Measurements from ENCODE around the gene PIM3. TPM values are rescaled to one million over a fixed set of nuclear protein-coding genes. Genes with fewer than 3 reads are reported as not detected.

Gene PIM3
- total RNA-seq, 4 donors from 2014 or later: 98.3 to 138 (median 119) TPM

GRCh38 chr22:49996518-49997250 lies 36.1 kb downstream of the PIM3 start:
- DNase-seq (ENCODE audit: low spot score in 2 of 2): no peak
- TF ChIP-seq EP300 (IDR thresholded peaks at IDR 0.05): no peak
- no peak for TF ChIP-seq CTCF (IDR thresholded peaks at IDR 0.05)
- TF ChIP-seq POLR2A (IDR thresholded peaks at IDR 0.05): no peak
- Histone ChIP-seq H3K27ac (no peak overlapping the region), H3K4me3 (no peak overlapping the region), H3K4me1 (peaks cover 0 to 11% (median 2%) of the 10 kb centered on the region in 4 donors), H3K27me3 (peaks cover 0 to 27% of the 10 kb centered on the region in 2 donors), H3K36me3 (no peaks in the 10 kb centered on the region), H3K9me3 (peaks cover 0 to 13% (median 0%) of the 10 kb centered on the region in 4 donors)
- WGBS, 2 donors: 81 to 85% methylated on average over 17 to 19 of the region's 19 CpGs

GRCh38 chr22:49997251-49997599 lies 36.7 kb downstream of the PIM3 start:
- H3K9me3 ChIP-seq: peaks cover 0 to 7% (median 0%) of the 10 kb centered on the region in 4 donors
- no peak for DNase-seq (ENCODE audit: low spot score in 2 of 2)
- no peak overlapping the region for H3K27ac ChIP-seq
- peaks cover 0 to 28% of the 10 kb centered on the region in 2 donors for H3K27me3 ChIP-seq
- WGBS, 2 donors: 76 to 82% methylated on average over 11 to 12 of the region's 12 CpGs
- H3K36me3 ChIP-seq: no peaks in the 10 kb centered on the region
- no peak overlapping the region for H3K4me3 ChIP-seq
- peaks cover 0 to 11% (median 2%) of the 10 kb centered on the region in 4 donors for H3K4me1 ChIP-seq
- TF ChIP-seq CTCF (IDR thresholded peaks at IDR 0.05) (no peak), POLR2A (IDR thresholded peaks at IDR 0.05) (no peak), EP300 (IDR thresholded peaks at IDR 0.05) (no peak)

GRCh38 chr22:49997932-49998717 lies 37.6 kb downstream of the PIM3 start:
- Histone ChIP-seq H3K4me3 (no peak overlapping the region), H3K27me3 (peaks cover 0 to 34% of the 10 kb centered on the region in 2 donors), H3K27ac (no peak overlapping the region), H3K36me3 (no peaks in the 10 kb centered on the region), H3K4me1 (peaks cover 0 to 11% (median 2%) of the 10 kb centered on the region in 4 donors), H3K9me3 (no peaks in the 10 kb centered on the region)
- TF ChIP-seq EP300 (IDR thresholded peaks at IDR 0.05): no peak
- no peak for TF ChIP-seq CTCF (IDR thresholded peaks at IDR 0.05)
- no peak for TF ChIP-seq POLR2A (IDR thresholded peaks at IDR 0.05)
- WGBS, 2 donors: 86 to 91% methylated on average over 14 to 21 of the region's 21 CpGs
- no peak for DNase-seq (ENCODE audit: low spot score in 2 of 2)

GRCh38 chr22:49998718-49999062 lies 38.1 kb downstream of the PIM3 start:
- 87 to 88% methylated on average over 13 to 14 of the region's 14 CpGs for WGBS, 2 donors
- H3K36me3 ChIP-seq: no peaks in the 10 kb centered on the region
- TF ChIP-seq POLR2A (IDR thresholded peaks at IDR 0.05) (no peak), EP300 (IDR thresholded peaks at IDR 0.05) (no peak)

GRCh38 chr22:49999063-49999945 lies 38.7 kb downstream of the PIM3 start:
- Histone ChIP-seq H3K9me3 (no peaks in the 10 kb centered on the region), H3K4me1 (peaks cover 0 to 8% (median 0%) of the 10 kb centered on the region in 4 donors), H3K36me3 (no peaks in the 10 kb centered on the region), H3K27ac (no peak overlapping the region), H3K4me3 (no peak overlapping the region), H3K27me3 (peaks cover 0 to 37% of the 10 kb centered on the region in 2 donors)
- TF ChIP-seq POLR2A (IDR thresholded peaks at IDR 0.05) (no peak), EP300 (IDR thresholded peaks at IDR 0.05) (no peak), CTCF (IDR thresholded peaks at IDR 0.05) (no peak)
- 25 to 80% methylated on average over 1 to 29 of the region's 70 CpGs for WGBS, 2 donors
- no peak for DNase-seq (ENCODE audit: low spot score in 2 of 2)

More at GRCh38 chr22:49998718-49999062, 38.1 kb downstream of the PIM3 start:
- no peak for DNase-seq (ENCODE audit: low spot score in 2 of 2)
- H3K9me3 ChIP-seq: no peaks in the 10 kb centered on the region
- H3K27ac ChIP-seq: no peak overlapping the region
- no peak overlapping the region for H3K4me3 ChIP-seq
- peaks cover 0 to 9% (median under 1%) of the 10 kb centered on the region in 4 donors for H3K4me1 ChIP-seq
- peaks cover 0 to 37% of the 10 kb centered on the region in 2 donors for H3K27me3 ChIP-seq
